HG02840 (cell line): ENCODE results near the gene TRIAP1.

Experiments used
- ATAC-seq: cut with Tn5 transposase; IDR thresholded peaks from one replicate; pipeline ENCODE4 v1.9.1; 2021; ENCODE audit warnings: mild to moderate bottlenecking, moderate library complexity, moderate number of reproducible peaks; ENCODE audit not compliant: unreplicated experiment, low FRiP score

TRIAP1 gene

DNA sequence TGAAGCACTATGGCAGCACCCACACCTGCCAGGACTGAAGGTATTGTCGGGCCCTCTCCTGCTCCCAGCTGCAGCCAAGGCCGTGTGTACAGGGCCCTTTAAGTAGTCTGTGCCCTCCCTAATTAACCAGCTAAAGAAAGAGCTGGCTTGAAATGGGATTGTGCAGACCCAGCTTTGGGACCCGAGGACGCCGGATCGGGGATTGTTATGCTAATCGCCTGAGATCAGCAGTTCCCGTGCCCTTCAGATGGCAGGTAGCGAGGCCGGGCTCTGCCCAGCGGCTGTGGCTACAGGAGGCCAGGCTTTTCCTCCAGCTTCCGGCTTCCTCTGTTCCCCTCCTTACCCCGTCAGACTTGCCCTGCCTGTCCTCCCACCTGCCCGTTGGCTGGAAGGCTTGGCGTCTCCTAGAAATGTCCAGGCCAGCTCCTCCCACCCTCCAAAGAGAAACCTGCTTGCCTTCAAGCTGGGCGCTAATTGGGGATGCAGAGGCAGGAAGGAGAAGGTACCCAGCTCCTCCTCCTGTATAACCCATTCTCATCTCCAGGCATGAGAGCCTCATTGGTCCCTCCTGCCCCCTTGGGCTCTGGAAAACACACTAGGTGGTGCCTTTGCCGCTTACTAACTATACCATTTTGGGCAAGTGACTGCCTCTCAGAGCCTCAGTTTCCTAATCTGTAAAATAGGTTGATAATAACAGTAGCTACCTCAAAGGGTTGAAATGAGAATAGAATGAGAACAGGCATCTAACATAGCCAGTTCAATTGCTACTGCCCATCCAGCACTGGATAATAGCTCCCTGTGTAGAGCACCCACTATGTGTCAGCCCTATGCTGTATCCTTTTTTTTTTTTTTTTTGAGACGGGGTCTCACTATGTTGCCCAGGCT lies 51.5 kb downstream of the TRIAP1 start:
- ATAC-seq, result no peak
